ENCODE data around the gene DHX34.

DNA sequence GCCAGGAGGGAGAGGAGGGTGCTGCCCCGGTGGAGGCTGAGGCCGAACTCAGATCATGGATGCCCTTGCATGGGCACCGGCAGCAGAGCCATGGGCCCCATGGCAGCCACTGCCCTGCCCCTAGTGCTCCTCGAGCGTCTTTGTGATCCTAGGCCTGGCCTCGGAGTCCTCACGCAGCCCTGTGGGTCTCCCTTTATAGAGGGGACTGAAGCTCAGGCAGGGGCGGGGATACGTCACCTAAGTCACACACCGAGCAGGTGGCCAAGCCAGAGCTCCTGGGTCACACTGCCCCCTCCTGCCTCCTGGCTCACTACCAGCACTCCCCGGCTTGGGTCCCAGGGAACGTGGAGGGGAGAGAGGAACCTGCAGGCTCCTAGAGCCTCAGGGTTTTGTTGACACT lies 28.7 kb downstream of the DHX34 start:
- TF ChIP-seq JUND (IDR thresholded peaks at IDR 0.05) (no peak), YY1 (IDR thresholded peaks at IDR 0.05; ENCODE audit: low read depth) (no peak), TAF1 (IDR thresholded peaks at IDR 0.05; ENCODE audit: borderline replicate concordance, low read depth, low read length) (no peak), CHD2 (IDR thresholded peaks at IDR 0.05; ENCODE audit: low read length, partially characterized antibody) (no peak), EP300 (IDR thresholded peaks at IDR 0.05; ENCODE audit: borderline replicate concordance in 1 of 2, low read depth in 1 of 2, low read length in 1 of 2) (no peak), TCF12 (IDR thresholded peaks at IDR 0.05) (no peak)
